Caki2 (cell line): ENCODE results near the gene CDK5R2. TPM values are rescaled to one million over a fixed set of nuclear protein-coding genes. Genes with fewer than 3 reads are reported as not detected.
"Not testable (repeated sequence)": the region's sequence is repeated elsewhere in the genome, so short reads cannot be mapped to it uniquely, and the experiment has no call there.

Experiments used
- DNase-seq: peaks from one replicate; pipeline ENCODE4 v3.0.0-alpha.2; 2015; ENCODE audit warnings: low read depth
- in situ Hi-C: cut with HindIII; loops from 2 replicates; pipeline ENCODE4 v1.10.0; 2016; ENCODE audit warnings: low sequenced_read_pairs, low pct_unique_long_range_greater_than_20kb, mixed read lengths
- total RNA-seq: library from RNA; depleted of rRNA; stranded (reverse); fragments of >200 nt; shearing (Covaris generic); gene quantifications from 2 replicates; pipeline ENCODE4 v1.2.3, GENCODE V29; 2014; ENCODE audit warnings: low replicate concordance; rRNA removed

The CDK5R2 gene
- 0.78 TPM in 1 of 2 replicates, not detected in the other for total RNA-seq

DNA sequence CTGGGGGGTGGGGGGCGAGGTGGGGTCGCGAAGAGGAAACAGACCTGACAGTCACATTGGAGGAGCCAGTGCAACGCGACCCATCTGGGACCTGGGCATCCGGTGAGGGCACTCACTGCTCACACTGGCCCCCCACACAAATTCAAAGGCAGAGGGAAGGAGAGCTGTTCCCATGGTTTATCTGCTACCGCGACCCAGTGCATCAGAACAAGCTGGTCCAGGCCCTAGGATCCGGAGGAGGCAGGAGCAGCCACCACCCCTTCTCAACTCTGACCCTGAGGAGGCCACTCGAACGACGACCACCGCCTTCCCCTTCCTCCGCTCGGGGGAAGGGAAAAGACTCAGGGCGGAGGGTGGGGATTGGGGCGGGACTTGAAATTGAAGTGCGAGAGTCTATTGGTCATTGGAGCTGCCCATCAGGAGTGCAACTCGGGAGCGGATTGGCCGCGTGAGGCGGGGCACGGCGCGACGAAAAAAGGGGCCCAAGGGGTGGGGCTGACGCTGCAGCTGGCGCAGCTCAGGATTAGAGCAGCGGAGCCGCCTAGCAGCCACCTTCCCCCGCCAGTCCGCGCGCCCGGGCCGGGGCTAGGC lies at the start of gene CDK5R2:
Gene CDK5R2, plus strand, starts transcription at position 526 of the 591 bp plus-strand sequence. CDS start 155 bp downstream, outside the sequence.
- in situ Hi-C loops = no loop called here
- DNase-seq = peak; percentile 78

DNA sequence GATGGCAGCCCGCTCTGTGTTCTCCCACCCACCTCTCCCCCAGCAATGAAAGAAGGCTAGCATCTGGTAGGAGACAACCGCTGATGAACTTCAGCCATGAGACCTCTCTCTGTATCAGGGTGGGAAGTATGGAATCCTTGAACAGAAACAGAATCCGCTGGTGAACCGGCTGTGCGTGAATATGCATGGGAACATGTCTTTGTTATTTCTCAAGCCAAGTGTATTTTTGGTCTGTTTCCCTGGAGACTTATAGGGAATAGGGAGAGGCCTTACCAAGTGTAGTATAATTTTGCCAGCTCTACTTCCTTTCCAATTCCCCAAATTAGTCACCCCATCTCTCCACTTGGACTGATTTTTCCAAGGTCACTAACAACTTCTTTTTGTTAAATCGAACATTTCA lies 48.7 kb upstream of the CDK5R2 start:
- in situ Hi-C loops = no loop called here
- no peak for DNase-seq

DNA sequence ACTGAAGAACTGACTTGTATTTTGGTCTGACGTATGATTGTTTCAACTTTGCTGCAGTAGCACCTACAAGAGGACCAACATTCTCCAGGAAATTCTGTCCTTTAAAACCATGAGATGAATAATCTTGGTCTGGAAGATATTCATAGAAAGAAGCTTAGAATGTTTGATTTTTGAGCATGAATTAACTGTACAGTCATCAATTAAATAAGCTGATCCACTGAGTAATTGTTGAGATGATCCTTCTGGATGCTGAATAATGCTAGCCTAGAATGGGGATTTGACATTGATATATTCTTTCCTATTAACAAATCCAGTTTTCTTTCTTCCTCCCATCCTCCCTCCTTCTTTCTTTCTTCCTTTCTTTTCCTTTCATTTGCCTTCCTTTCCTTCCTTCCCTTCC lies 39.0 kb upstream of the CDK5R2 start:
- no peak for DNase-seq
- in situ Hi-C loops = no loop called here

DNA sequence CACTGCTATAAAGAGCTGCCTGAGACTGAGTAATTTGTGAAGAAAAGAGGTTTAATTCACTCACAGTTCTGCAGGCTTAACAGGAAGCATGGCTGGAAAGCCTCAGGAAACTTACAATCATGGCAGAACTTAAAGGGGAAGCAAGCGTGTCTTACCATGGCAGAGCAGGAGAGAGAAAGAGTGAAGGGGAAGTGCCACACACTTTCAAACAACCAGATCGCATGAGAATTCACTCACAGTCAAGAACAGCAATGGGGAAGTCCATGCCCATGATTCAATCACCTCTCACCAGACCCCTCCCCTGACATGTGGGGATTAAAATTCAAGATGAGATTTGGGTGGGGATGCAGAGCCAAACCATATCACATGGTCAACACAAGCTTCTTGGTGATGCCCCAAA lies 34.7 kb upstream of the CDK5R2 start:
- in situ Hi-C loops = no loop called here
- DNase-seq = no peak

DNA sequence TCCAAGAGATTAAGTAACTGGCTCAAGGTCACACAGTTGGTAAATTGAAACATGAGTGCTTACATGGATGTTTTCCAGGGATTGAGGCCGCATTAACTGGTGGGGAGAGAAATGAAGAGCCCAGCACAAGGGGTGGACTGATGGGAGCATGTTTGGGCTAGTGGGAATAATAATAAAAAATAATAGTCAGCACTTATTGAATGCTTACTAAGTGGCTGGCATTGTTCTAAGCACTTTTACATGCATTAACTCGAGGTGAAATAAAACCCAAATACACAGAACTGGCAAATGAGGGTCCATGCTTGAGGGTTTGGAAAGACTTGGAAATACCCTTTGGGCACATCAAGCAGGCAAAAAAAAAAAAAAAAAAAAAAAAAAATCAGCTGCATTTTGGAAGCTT lies 34.0 kb upstream of the CDK5R2 start:
- in situ Hi-C loops = no loop called here
- no peak for DNase-seq

DNA sequence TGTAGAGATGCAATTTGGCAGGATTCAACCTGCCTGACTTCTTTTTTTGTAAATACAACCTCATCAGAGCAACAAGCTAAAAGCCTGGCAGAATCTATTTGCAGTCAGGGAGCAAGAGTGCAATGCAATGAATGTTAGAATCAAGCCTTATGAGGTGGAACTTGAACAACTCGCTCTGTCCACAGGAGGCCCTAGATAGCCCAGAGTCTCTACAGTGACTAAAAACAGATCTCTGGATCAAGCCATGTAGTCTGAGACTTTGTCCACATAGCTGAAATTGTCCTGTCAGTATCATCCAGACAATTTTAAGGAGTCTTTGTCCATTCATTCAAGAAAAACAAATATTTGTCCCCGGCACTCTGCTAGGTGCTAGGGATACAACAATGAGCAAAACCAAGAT lies 32.0 kb upstream of the CDK5R2 start:
- DNase-seq = no peak
- in situ Hi-C loops = no loop called here

DNA sequence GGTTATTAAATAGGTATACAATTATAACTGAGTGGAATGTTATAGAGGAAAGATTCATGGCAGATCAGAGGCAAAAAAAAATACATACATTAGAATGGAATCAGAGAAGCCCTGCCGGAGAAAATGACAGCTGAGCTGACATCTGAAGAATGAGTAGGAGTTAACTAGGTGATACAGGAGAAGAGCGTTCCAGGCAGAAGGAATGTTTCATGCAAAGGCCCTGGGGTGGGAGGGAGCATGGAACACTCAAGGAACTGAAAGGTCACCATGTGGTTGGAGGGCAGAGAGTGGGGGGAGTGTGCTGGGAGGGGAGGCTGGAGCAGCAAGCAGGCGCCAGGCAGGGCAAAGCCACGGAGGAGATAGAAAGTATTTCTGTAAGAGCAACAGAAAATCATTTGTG lies 31.6 kb upstream of the CDK5R2 start:
- in situ Hi-C loops = no loop called here
- DNase-seq = no peak

DNA sequence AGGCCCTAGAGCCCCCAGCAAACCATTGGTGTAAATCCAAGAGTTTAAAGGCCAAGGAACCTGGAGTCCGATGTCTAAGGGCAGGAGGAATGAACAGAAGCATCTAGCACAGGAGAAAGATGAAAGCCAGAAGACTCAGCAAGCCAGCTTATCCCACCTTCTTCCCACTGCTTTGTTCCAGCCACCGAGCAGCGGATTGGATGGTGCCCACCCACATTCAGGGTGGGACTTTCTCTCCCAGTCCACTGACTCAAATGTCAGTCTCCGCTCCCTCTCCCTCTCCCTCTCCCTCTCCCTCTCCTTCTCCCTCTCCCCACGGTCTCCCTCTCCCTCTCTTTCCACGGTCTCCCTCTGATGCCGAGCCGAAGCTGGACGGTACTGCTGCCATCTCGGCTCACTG lies 29.0 kb upstream of the CDK5R2 start:
- DNase-seq, in situ Hi-C loops: not testable (repeated sequence)

DNA sequence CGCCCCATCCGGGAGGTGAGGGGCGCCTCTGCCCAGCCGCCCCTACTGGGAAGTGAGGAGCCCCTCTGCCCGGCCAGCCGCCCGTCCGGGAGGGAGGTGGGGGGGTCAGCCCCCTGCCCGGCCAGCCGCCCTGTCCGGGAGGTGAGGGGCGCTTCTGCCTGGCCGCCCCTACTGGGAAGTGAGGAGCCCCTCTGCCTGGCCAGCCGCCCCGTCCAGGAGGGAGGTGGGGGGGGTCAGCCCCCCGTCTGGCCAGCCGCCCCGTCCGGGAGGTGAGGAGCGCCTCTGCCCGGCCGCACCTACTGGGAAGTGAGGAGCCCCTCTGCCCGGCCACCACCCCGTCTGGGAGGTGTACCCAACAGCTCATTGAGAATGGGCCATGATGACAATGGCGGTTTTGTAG lies 27.7 kb upstream of the CDK5R2 start:
- DNase-seq, in situ Hi-C loops: not testable (repeated sequence)

DNA sequence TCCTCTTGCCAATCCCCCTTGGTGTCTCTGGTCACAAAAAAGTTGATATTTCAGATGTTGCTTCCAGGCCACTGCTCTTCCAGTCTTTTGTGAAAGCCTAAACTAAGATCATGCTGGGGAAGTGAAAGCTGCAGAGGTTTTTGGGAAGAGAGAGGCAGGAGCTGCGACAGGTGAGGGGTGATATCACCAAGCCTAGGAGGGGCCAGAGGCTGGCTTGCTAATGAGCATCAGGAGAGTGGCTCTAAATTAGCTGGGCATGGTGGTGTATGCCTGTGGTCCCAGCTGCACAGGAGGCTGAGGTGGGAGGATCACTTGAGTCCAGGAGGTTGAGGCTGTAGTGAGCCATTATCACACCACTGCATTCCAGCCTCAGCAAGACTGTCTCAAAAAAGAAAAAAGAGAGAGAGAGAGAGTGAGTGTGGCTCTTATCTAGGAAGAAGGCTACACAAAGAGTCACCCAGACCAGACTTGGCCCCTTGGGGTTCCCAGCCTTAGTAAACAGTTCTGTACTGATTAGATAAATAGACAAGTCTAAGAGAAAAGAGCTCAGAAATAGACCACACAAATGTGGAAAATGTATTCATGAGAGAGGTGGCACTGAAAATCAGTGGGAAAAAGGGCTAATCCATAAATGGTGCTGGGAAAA lies 14.6 kb upstream of the CDK5R2 start:
- no peak for DNase-seq
- in situ Hi-C loops = no loop called here

DNA sequence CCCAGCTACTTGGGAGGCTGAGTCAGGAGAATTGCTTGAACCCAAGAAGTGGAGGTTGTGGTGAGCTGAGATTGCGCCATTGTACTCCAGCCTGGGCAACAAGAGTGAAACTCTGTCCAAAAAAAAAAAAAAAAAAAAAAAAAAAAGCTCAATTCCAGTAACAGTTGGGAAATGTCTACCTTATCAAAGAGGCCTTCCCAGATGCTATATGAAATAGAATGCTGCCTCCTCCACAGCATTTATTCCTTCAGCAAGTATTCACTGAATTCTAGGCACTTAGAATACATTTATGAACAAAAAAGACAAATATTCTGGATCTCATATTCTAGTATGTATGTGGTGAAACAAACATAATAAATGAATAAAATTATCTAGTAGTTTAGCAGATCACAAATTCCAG lies 12.8 kb upstream of the CDK5R2 start:
- no peak for DNase-seq
- in situ Hi-C loops = no loop called here

DNA sequence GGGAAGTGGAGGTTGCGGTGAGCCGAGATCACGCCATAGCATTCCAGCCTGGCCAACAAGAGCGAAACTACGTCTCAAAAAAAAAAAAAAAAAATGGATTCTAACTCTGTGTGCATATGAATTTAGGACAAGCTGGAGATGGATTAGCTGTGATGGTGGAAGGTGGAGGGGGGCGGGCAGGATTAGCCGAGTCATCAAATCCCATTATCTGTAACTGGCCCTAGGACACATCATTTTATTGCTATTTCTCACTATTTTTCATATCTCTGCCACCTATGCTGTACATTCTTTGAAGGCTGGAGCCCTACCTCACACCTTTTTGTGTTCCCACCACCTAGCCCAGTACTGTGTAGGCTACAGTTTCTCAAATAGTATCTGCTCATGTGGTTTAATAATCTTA lies 7.3 kb upstream of the CDK5R2 start:
- in situ Hi-C loops = no loop called here
- DNase-seq = no peak

DNA sequence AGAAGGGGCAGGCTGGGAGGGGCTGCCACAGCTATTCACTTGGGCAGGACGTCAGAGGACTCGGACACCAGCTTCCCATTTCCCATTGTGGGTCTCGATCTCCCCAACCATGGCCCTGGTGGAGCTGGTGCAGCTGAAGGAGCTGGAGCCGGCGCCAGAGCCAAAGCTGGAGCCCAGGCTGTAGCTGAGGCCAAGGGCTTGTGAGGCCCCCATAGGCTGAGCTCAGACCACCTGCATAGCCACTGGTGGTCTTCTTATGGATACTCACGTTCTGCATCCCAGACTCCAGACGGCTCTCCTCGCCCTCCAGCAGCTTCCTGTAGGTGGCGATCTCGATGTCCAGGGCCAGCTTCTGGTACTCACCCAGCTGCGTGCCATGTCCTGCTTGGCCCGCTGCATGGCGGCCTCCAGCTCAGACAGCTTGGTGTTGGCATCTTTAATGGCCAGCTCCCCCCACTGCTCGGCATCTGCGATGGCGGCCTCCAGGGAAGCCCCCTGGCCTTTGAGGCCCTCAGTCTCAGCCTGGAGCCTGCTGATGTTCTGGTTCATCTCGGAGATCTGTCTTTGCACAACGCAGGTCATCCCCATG lies 6.0 kb upstream of the CDK5R2 start:
- in situ Hi-C loops = no loop called here
- no peak for DNase-seq

DNA sequence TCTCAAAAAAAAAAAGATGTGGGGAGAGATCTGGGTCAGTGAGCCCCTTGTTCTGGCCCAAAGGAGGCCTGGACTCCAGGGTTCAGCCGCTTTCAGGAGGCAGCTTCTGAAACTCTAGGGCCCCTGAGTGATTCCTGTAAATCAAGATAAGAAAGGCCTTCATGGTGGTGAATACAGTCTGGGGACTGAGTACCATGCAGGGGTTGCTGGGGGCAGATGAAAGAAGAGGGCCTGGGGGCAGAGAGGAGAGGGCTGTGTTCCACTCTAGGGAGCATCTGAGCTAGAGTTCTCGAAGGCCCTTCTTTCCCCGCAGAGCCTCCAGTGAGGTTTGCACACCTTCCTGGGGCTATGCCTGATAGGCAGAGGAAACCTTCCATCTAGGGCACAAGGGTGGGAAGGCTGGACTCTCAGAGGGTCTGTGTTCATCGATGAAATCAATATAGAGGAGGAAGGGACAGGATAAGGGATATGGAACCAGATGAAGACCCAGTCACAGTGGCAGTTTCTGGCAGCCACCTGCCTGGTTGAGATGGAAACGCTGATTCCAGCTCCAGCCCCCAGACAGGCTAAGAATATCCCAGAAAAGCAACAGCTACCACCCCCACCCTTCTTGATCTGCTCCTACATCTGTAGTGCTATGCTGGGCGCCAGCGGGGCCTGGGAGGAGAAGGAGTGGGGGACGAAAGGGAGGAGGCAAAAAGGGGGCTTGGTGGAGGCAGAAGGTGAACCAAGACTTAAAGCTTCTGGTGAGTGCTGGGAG lies 4.7 kb upstream of the CDK5R2 start:
- no peak for DNase-seq
- in situ Hi-C loops = no loop called here

DNA sequence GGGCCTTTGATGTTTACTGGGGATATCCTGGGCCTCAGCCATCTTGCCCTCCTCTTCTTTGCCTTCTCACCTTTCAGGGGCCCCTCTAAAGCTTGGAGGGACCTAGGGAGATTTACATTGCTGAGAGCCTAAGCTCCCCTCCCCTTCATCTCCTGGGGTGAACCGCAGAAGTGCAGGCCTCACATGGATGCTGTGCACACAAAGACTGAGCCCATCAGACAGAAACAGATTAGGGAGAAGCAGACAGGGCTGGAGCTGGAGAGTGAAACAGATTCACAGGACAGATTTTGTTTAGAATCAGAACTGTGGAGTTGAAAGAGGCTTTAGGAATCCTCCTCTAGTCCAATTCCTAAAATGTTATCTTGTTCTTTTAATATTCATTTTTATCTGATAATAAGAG lies 3.4 kb upstream of the CDK5R2 start:
- in situ Hi-C loops = no loop called here
- no peak for DNase-seq

DNA sequence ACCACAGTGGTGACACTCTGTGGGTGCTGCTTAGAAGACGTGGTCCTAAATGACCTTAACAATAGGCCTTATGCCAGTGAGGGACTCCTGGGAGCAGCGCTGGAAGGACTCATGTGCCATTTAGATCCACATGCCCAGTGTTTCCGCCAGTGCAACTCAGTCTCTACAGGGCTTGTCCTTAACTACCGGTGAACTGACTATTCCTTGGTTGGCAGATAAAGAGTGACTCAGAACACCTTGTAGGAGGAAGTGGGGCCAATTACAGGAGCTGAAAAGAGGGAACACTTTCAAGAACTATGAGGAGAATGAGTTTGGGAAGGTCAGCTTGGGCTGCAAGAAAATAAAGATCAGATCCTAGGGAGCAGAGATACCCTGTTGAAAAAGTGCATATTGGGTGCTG lies 1.8 kb upstream of the CDK5R2 start:
- in situ Hi-C loops = no loop called here
- DNase-seq = no peak

DNA sequence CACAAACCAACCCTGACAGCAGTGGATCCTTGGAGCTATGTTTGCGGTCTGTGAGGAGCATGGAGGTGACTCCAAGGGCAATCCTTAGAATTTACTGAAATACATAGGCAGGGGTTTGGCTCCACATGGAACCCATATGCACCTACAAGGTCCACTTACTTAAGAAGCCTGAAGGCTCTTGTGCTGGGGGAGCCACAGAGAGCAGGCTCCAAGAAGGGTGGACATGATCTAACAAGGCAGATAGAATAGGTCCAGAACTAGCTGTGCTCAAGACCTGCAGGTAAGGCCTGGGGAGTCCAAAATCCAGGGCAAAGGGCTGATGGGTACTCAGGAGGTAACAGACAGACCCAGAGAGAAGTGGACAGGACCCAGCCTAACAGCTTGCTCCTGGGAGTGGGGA lies 1.2 kb upstream of the CDK5R2 start:
- no peak for DNase-seq
- in situ Hi-C loops = no loop called here

DNA sequence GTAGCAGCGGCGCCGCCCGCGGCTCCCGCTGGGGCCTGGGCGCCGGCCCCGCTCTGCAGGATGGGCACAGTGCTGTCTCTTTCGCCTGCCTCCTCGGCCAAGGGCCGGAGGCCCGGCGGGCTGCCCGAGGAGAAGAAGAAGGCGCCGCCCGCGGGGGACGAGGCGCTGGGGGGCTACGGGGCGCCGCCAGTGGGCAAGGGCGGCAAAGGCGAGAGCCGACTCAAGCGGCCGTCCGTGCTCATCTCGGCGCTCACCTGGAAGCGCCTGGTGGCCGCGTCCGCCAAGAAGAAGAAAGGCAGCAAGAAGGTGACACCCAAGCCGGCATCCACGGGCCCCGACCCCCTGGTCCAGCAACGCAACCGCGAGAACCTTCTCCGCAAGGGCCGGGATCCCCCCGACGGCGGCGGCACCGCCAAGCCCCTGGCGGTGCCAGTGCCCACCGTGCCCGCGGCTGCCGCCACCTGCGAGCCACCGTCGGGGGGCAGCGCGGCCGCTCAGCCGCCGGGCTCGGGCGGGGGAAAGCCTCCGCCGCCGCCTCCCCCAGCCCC lies 369 bp downstream of the CDK5R2 start:
- in situ Hi-C loops = no loop called here
- DNase-seq = no peak
